ENCODE results near the gene OR2Z1.

DNA sequence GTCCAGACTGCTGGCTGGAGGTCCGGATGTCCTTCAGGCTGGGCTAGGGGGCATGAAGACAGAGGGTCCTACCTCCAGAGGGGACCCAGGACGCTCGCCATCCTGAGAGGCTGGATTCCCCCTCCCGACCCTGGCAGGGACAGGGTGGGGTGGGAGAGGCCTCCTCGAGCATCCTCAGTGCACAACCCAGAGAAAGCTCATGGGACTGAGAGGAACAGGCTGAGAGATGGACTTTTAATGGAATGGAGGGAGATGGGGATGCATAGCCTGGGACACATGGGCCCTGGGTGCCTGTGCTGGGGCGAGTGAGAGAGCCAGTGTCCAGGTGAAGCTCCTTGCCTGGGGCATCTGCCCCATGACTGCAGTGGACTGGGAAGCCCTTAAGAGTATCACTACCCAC is 25.9 kb upstream of the OR2Z1 start:
- TF ChIP-seq RCOR1 (IDR thresholded peaks at IDR 0.05; ENCODE audit: insufficient replicate concordance, low read length) (no peak), CTCF (conservative IDR thresholded peaks at IDR 0.05; ENCODE audit: low read depth, low read length) (no peak), MXI1 (IDR thresholded peaks at IDR 0.05; ENCODE audit: borderline replicate concordance, low read depth, low read length) (no peak), MAFK (IDR thresholded peaks at IDR 0.05; ENCODE audit: low read depth, low read length) (no peak), RAD21 (IDR thresholded peaks at IDR 0.05; ENCODE audit: low read length) (no peak), CEBPB (IDR thresholded peaks at IDR 0.05; ENCODE audit: low read depth, low read length) (no peak), NFE2L2 (IDR thresholded peaks at IDR 0.05; ENCODE audit: low read depth, low read length) (no peak), SMC3 (IDR thresholded peaks at IDR 0.05; ENCODE audit: low read depth, low read length) (no peak)

All from IMR-90 (cell line).